Loucy (cell line): Measurements from ENCODE around the gene CTU2.

Source experiments
- H2AFZ ChIP-seq: fragments of 200-600 bp; sonication (generic); 2 replicates; pipeline ENCODE4 v1.6.0; 2016; ENCODE audit warnings: antibody characterized with exemption, mild to moderate bottlenecking, low read length, moderate library complexity
- H3F3A ChIP-seq: fragments of 200-600 bp; 2 replicates; pipeline ENCODE4 v1.6.0; 2016; ENCODE audit warnings: antibody characterized with exemption, low read depth, mild to moderate bottlenecking
- H3K27me3 ChIP-seq: fragments of 200-600 bp; sonication (generic); 2 replicates; pipeline ENCODE4 v1.6.1; 2014; ENCODE audit warnings: low read length, mild to moderate bottlenecking; ENCODE audit not compliant: insufficient read depth, poor library complexity, severe bottlenecking
- H3K36me3 ChIP-seq: fragments of 200-600 bp; sonication (generic); 2 replicates; pipeline ENCODE4 v1.6.1; 2016; ENCODE audit warnings: low read length; ENCODE audit not compliant: insufficient read depth
- H3K4me1 ChIP-seq: fragments of 200-600 bp; sonication (generic); 2 replicates; pipeline ENCODE4 v1.5.1; 2014; ENCODE audit warnings: low read length, mild to moderate bottlenecking; ENCODE audit not compliant: insufficient read depth, poor library complexity, severe bottlenecking
- H3K4me2 ChIP-seq: fragments of 200-600 bp; sonication (generic); 2 replicates; pipeline ENCODE4 v1.6.0; 2014; ENCODE audit warnings: antibody characterized with exemption, low read length, low read depth, mild to moderate bottlenecking; ENCODE audit not compliant: poor library complexity, severe bottlenecking
- H3K4me3 ChIP-seq: fragments of 200-600 bp; sonication (generic); 2 replicates; pipeline ENCODE4 v1.5.1; 2014; ENCODE audit warnings: low read length, mild to moderate bottlenecking, mixed read lengths; ENCODE audit not compliant: poor library complexity, severe bottlenecking
- H3K79me2 ChIP-seq: fragments of 200-600 bp; sonication (generic); 2 replicates; pipeline ENCODE4 v1.6.1; 2014; ENCODE audit warnings: low read length; ENCODE audit not compliant: insufficient read depth
- H3K9ac ChIP-seq: fragments of 200-600 bp; sonication (generic); 2 replicates; pipeline ENCODE4 v1.6.0; 2014; ENCODE audit warnings: mild to moderate bottlenecking, low read depth, low read length, moderate library complexity; ENCODE audit not compliant: poor library complexity, severe bottlenecking
- H3K9me2 ChIP-seq: fragments of 200-600 bp; sonication (generic); replicated peaks from 2 replicates; pipeline ENCODE4 v1.6.1; 2016; ENCODE audit warnings: low read depth, low read length, mixed read lengths
- H3K9me3 ChIP-seq: fragments of 200-600 bp; sonication (generic); 2 replicates; pipeline ENCODE4 v1.6.1; 2014; ENCODE audit warnings: mild to moderate bottlenecking, antibody characterized with exemption, low read length, low read depth; ENCODE audit not compliant: insufficient read depth
- H4K20me1 ChIP-seq: fragments of 200-600 bp; sonication (generic); 2 replicates; pipeline ENCODE4 v1.6.0; 2014; ENCODE audit warnings: antibody characterized with exemption, low read length, mild to moderate bottlenecking; ENCODE audit not compliant: insufficient read depth, poor library complexity, severe bottlenecking
- CTCF ChIP-seq: fragments of 200-600 bp; sonication (generic); conservative IDR thresholded peaks from 2 replicates; pipeline ENCODE4 v1.5.1; 2014; ENCODE audit warnings: mild to moderate bottlenecking, antibody characterized with exemption, low read length
- EZH2phosphoT487 ChIP-seq: fragments of 200-600 bp; IDR thresholded peaks from 2 replicates; pipeline ENCODE4 v1.6.1; 2018; ENCODE audit warnings: antibody characterized with exemption, mild to moderate bottlenecking, moderate library complexity, borderline replicate concordance

Gene CTU2

GRCh38 chr16:88718178-88718577, 11.9 kb downstream of the CTU2 start:
- H3K79me2 ChIP-seq: no peaks in the 10 kb centered on the region
- TF ChIP-seq CTCF: no peak
- no peak for TF ChIP-seq EZH2phosphoT487
- no peak overlapping the region for H3K9ac ChIP-seq
- no peaks in the 10 kb centered on the region for H4K20me1 ChIP-seq
- no peaks in the 10 kb centered on the region for H3K9me3 ChIP-seq
- H3K4me2 ChIP-seq: no peak overlapping the region
- H3K9me2 ChIP-seq: no peaks in the 10 kb centered on the region
- no peak overlapping the region for H2AFZ ChIP-seq
- H3K27me3 ChIP-seq: no peaks in the 10 kb centered on the region
- no peak overlapping the region for H3K4me3 ChIP-seq
- H3K4me1 ChIP-seq: no peaks in the 10 kb centered on the region
- peaks cover 39% of the 10 kb centered on the region; the same call in 1 of the 2 replicates for H3K36me3 ChIP-seq
- H3F3A ChIP-seq: no peaks in the 10 kb centered on the region

DNA sequence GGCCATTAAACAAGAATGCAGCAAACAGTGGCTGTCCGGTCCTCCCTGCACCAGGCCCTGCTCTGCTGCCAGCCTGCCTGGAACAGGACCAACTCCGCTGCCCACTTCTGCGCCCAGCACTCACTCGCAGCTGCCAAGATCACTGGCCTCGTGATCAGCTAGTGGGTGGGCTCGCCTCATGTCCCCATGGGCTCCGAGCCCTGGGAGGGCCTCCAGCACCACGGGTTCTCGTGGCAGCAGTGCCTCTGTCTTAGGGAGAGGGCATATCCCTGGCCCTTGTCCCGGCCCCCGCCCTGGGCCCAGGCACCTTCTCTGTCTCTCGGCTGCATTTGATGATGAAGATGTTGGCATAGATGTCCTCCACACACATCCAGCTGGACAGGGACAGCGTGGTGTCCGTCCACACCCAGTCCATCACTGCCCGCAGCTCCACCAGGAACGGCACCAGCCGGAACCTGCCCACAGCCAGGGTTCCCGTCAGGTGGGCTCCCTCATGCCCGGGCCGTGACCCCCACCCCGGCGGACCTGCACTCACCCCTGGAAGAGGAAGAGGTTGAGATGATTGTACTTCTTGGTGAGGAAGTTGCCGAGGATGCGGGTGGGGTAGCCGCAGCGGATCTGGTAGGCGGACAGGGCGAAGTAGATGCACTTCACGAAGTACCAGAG, 13.1 kb downstream of the CTU2 start:
- Histone ChIP-seq H3K4me1 (no peaks in the 10 kb centered on the region), H3K9me2 (no peaks in the 10 kb centered on the region), H3K9ac (no peak overlapping the region), H4K20me1 (no peaks in the 10 kb centered on the region), H3F3A (no peaks in the 10 kb centered on the region), H3K79me2 (no peaks in the 10 kb centered on the region), H3K9me3 (no peaks in the 10 kb centered on the region), H3K4me2 (no peak overlapping the region), H2AFZ (no peak overlapping the region), H3K36me3 (peaks cover 45% of the 10 kb centered on the region; the same call in 1 of the 2 replicates), H3K27me3 (no peaks in the 10 kb centered on the region), H3K4me3 (no peak overlapping the region)
- TF ChIP-seq EZH2phosphoT487: no peak
- no peak for TF ChIP-seq CTCF

GRCh38 chr16:88719933-88720296, 13.6 kb downstream of the CTU2 start:
- no peak overlapping the region for H3K4me3 ChIP-seq
- no peak overlapping the region for H3K9ac ChIP-seq
- H3K27me3 ChIP-seq: no peaks in the 10 kb centered on the region
- no peak for TF ChIP-seq CTCF
- TF ChIP-seq EZH2phosphoT487: no peak
- no peaks in the 10 kb centered on the region for H3K9me2 ChIP-seq
- peaks cover 45% of the 10 kb centered on the region; the same call in 1 of the 2 replicates for H3K36me3 ChIP-seq
- no peaks in the 10 kb centered on the region for H3K79me2 ChIP-seq
- no peak overlapping the region for H2AFZ ChIP-seq
- H3K4me2 ChIP-seq: no peak overlapping the region
- no peaks in the 10 kb centered on the region for H3K4me1 ChIP-seq
- no peaks in the 10 kb centered on the region for H3F3A ChIP-seq
- H4K20me1 ChIP-seq: no peaks in the 10 kb centered on the region
- no peaks in the 10 kb centered on the region for H3K9me3 ChIP-seq
